ENCODE data around the gene GSDME. TPM values are rescaled to one million over a fixed set of nuclear protein-coding genes. Genes with fewer than 3 reads are reported as not detected.

The GSDME gene
- total RNA-seq, 1 experiment from 2014 or later: 24.4 TPM

- no peak for DNase-seq
These were observed 99.3 kb downstream of the GSDME start for GRCh38 chr7:24657980-24658379.

GRCh38 chr7:24656608-24657007 lies 100.7 kb downstream of the GSDME start:
- DNase-seq: no peak
- H3K36me3 ChIP-seq: peaks cover 3% of the 10 kb centered on the region; the same call in 1 of the 2 replicates

More at GRCh38 chr7:24657980-24658379, 99.3 kb downstream of the GSDME start:
- H3K27me3 ChIP-seq: no peaks in the 10 kb centered on the region
- no peaks in the 10 kb centered on the region for H3K4me1 ChIP-seq
- no peak overlapping the region for H3K27ac ChIP-seq
- H3K4me3 ChIP-seq: no peak overlapping the region
- H3K9me3 ChIP-seq (replicated peaks): 0 out of 2 replicates have a peak, but pooled peaks cover 3% of the 10 kb centered on the region
- H3K36me3 ChIP-seq: no peaks in the 10 kb centered on the region

GRCh38 chr7:24654305-24654704 lies 103.0 kb downstream of the GSDME start:
- H3K27ac ChIP-seq: no peak overlapping the region
- DNase-seq: no peak
- H3K9me3 ChIP-seq (replicated peaks): 0 out of 2 replicates have a peak, but pooled peaks cover 3% of the 10 kb centered on the region
- H3K27me3 ChIP-seq: no peaks in the 10 kb centered on the region
- peaks cover 3% of the 10 kb centered on the region for H3K36me3 ChIP-seq
- H3K4me3 ChIP-seq: no peak overlapping the region
- H3K4me1 ChIP-seq: no peaks in the 10 kb centered on the region

More at GRCh38 chr7:24656608-24657007, 100.7 kb downstream of the GSDME start:
- Histone ChIP-seq H3K27ac (no peak overlapping the region), H3K4me3 (no peak overlapping the region), H3K4me1 (no peaks in the 10 kb centered on the region), H3K9me3 (replicated peaks) (0 out of 2 replicates have a peak, but pooled peaks cover 3% of the 10 kb centered on the region), H3K27me3 (no peaks in the 10 kb centered on the region)

GRCh38 chr7:24653316-24654085 lies 103.8 kb downstream of the GSDME start:
- Histone ChIP-seq H3K4me1 (no peaks in the 10 kb centered on the region), H3K36me3 (peaks cover 3% of the 10 kb centered on the region), H3K27ac (no peak overlapping the region), H3K27me3 (no peaks in the 10 kb centered on the region), H3K4me3 (no peak overlapping the region), H3K9me3 (replicated peaks) (no peaks in the 10 kb centered on the region)
- DNase-seq: no peak

GRCh38 chr7:24652251-24652939 lies 104.9 kb downstream of the GSDME start:
- no peaks in the 10 kb centered on the region for H3K27me3 ChIP-seq
- no peaks in the 10 kb centered on the region for H3K4me1 ChIP-seq
- H3K4me3 ChIP-seq: no peak overlapping the region
- peaks cover 3% of the 10 kb centered on the region for H3K36me3 ChIP-seq
- H3K27ac ChIP-seq: no peak overlapping the region
- DNase-seq: no peak
- no peaks in the 10 kb centered on the region for H3K9me3 ChIP-seq (replicated peaks)

Other genes with a start within 250 kb of the GSDME start
- gene PALS2, start 184.0 kb downstream of the GSDME start, total RNA-seq (2014; rRNA removed; shearing (Covaris generic)): 54.4 and 55.1 TPM in 2 replicates
- 26.1 and 32.8 TPM in 2 replicates for gene OSBPL3, start 222.7 kb upstream of the GSDME start, total RNA-seq (2014; rRNA removed; shearing (Covaris generic))

All from SJCRH30 (cell line).